RWPE1 (cell line): ENCODE data around the gene POU2F1.
"Not testable (repeated sequence)": the region's sequence is repeated elsewhere in the genome, so short reads cannot be mapped to it uniquely, and the experiment has no call there.

ENCODE experiments used
- CTCF ChIA-PET: fragments of 350-600 bp; sonication (Branson Sonifier 250); formaldehyde crosslinking; extraction: SDS; loops from one replicate; lab custom pipeline; 2021; lab: Yijun Ruan, JAX
- POLR2A ChIA-PET: fragments of 400-600 bp; formaldehyde crosslinking; extraction: SDS; loops from one replicate; lab custom pipeline; 2020; ENCODE audit warnings: antibody characterized with exemption; ENCODE audit not compliant: low non-redundant PET; lab: Yijun Ruan, JAX
- DNase-seq: peaks from one replicate; pipeline ENCODE4 v3.0.0; 2012; ENCODE audit warnings: low spot score
- H3K27ac ChIP-seq: fragments of 450-650 bp; 2 replicates; pipeline ENCODE4 v1.5.1; 2017
- TF ChIP-seq, protein P1 (sequence below): fragments of 450-650 bp; conservative IDR thresholded peaks from 2 replicates; pipeline ENCODE4 v1.5.1; 2017; ENCODE audit warnings: low read depth, mild to moderate bottlenecking

POU2F1 gene

DNA sequence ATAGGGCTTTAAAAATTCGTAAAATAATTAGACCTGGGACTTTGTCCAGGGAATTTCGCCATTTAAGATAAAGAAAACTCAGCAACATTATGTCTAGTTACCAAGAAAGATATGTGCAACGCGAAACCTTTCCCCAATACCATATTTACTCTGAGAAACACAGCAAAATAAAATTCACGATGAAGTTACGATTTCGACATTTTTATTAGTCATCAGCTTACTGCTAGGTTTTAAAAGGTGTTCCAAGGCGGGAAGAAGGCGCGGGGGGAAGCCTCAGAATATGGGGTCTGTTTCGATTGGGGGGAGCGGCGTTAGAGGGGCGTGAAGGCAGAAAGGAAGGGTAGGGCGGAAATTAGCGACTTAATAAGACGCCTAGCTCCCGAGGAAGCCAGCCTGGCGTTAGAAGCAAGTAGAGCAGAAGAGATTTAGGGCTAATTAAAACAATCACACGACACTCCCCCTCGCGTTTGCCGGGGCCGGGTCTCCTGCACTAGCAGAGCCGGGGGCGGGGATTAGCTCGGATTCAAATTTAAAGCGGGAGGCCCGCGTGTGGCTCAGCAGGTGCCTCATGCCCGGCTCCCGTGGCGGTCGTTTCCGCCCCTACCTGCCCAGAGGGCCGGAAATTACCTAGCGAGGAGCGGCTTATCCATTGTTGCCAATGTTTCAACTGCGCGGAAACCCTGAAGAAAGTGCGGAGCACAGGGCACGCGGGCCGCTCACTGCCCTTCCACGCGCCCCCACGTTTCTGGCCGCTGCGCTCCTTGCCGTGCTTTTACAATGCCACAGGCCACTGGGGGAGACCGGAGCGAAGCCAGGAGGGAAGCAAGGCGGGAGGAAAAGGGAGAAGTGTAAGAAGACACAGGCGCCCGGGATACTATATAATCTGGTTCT is 795 bp upstream of the POU2F1 start:
- POLR2A ChIA-PET: interaction anchor here (0.6 to 1.0 kb wide), 3 partner anchors 13 to 57 kb away, joined by 3 to 4 read pairs (median 3); no protein-coding TSS in a partner anchor
- H3K27ac ChIP-seq: peak overlapping the region; percentile 97
- TF ChIP-seq, protein P1, sequence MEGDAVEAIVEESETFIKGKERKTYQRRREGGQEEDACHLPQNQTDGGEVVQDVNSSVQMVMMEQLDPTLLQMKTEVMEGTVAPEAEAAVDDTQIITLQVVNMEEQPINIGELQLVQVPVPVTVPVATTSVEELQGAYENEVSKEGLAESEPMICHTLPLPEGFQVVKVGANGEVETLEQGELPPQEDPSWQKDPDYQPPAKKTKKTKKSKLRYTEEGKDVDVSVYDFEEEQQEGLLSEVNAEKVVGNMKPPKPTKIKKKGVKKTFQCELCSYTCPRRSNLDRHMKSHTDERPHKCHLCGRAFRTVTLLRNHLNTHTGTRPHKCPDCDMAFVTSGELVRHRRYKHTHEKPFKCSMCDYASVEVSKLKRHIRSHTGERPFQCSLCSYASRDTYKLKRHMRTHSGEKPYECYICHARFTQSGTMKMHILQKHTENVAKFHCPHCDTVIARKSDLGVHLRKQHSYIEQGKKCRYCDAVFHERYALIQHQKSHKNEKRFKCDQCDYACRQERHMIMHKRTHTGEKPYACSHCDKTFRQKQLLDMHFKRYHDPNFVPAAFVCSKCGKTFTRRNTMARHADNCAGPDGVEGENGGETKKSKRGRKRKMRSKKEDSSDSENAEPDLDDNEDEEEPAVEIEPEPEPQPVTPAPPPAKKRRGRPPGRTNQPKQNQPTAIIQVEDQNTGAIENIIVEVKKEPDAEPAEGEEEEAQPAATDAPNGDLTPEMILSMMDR: no peak
- DNase-seq: peak; percentile 77
- CTCF ChIA-PET: interaction anchor here (0.5 to 1.0 kb wide), 11 partner anchors 14 to 495 kb away, joined by 3 to 8 read pairs (median 3); no protein-coding TSS in a partner anchor

DNA sequence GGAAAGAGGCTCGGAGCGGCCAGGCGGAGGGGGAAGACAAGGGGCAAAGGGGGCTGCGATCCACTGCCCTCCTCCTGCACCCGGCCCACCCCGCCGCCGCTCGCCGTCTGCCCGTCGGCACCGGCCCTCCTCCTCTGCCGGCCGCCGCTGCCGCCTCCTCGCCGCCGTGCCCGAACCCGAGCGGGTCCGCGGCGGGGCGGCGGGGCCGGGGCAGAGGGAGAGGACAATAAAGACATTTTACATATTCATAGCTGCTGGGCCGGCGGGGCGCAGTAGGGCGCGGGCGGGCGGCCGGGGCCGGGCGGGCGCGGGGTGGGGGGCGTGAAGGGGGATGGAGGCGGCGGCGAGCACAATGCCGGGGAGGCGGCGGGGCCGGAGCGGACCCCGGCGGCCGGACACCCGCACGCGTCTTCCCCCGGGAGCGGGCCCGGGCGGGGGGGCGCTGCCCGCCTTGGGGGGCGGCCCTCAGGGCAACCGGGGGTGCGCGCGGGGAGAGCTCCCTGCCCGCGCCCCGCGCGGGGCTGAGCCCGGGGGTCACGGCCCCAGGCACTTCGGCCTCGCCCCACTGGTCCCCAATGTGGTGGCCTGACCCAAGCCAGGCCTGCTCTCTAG is 546 bp downstream of the POU2F1 start:
- H3K27ac ChIP-seq: peak overlapping the region; percentile 97
- ChIA-PET POLR2A (interaction anchor here (0.6 to 1.0 kb wide), 2 partner anchors 58 to 352 kb away, joined by 3 to 4 read pairs; no protein-coding TSS in a partner anchor), CTCF (no interaction called here)
- DNase-seq: no peak
- TF ChIP-seq, protein P1: no peak

- H3K27ac ChIP-seq: peak overlapping the region; percentile 97
- ChIA-PET POLR2A (interaction anchor here (0.6 kb wide), 1 partner anchor 352 kb away, joined by 3 read pairs; no protein-coding TSS in a partner anchor), CTCF (interaction anchor here (0.6 to 1.8 kb wide), 4 partner anchors 10 to 466 kb away, joined by 3 to 7 read pairs (median 6); no protein-coding TSS in a partner anchor)
- peak; percentile 41 for DNase-seq
- TF ChIP-seq, protein P1: no peak
These were observed 1.3 kb downstream of the POU2F1 start for GRCh38 chr1:167221738-167222610.

DNA sequence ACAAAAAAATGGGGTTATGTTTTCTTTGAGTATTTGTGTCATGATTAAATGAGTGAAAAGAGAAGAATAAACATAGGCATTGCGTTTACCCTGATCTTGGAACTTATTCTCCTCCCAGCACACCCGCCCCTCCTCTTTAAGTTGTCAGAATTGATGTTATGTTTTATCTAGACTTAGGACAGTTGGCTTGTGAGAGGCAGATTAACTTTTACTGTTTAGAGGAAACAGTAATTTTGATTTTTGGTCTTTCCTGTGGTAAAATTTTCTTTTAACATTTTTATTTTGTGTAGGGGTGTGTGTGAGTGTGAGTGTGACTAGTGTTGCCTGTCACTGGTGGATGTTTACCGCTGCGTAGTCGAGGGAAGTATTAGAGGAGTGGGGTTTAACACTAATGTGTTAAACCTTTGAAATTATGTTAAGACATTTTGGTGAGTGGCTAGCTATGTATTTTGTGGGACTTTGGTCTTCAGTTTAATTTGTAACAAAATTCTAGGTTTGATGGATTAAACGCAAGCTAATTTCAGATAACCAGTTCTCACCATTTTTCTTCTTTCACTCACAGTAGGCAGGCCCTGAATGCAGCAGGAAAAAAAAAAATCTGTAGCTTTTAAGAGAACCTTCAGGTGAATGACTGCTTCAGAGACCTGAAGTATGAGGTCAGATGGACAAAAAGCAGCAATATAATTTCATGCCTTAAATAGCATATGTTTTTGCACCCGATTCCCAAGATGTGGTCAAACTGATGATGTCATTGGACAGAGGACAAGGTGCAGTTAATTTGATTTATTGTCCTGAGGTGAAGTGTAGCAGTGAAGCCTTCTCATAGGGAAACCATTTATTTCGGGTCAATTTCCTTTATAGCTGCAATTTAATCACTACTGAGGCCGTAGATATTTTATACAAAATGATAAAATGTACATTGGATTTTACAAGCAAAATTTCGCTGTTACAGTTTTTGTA is 2.7 kb downstream of the POU2F1 start:
- POLR2A ChIA-PET: no interaction called here
- H3K27ac ChIP-seq: no peak overlapping the region
- TF ChIP-seq, protein P1: no peak
- CTCF ChIA-PET: interaction anchor here (0.6 to 1.8 kb wide), 2 partner anchors 8 to 465 kb away, joined by 3 to 7 read pairs; no protein-coding TSS in a partner anchor
- DNase-seq: no peak

GRCh38 chr1:167224734-167225235 is 4.1 kb downstream of the POU2F1 start:
- DNase-seq, POLR2A ChIA-PET, CTCF ChIA-PET, H3K27ac ChIP-seq: not testable (repeated sequence)
